ENCODE measurements around the gene ZNF367.
A peak's percentile ranks its signal among the peaks of the same experiment; 100 is the strongest.
"Not testable (repeated sequence)": the region's sequence is repeated elsewhere in the genome, so short reads cannot be mapped to it uniquely, and the experiment has no call there.

The ZNF367 gene

GRCh38 chr9:96360523-96360922 lies 57.6 kb downstream of the ZNF367 start:
- not testable (repeated sequence) for DNase-seq

- DNase-seq: no peak
Measured at GRCh38 chr9:96350866-96351265, 67.3 kb downstream of the ZNF367 start.

GRCh38 chr9:96348261-96348660 lies 69.9 kb downstream of the ZNF367 start:
- no peak for DNase-seq

- DNase-seq: no peak
Measured at GRCh38 chr9:96345551-96345950, 72.6 kb downstream of the ZNF367 start.

GRCh38 chr9:96344458-96345180 lies 73.6 kb downstream of the ZNF367 start:
- DNase-seq: peak; percentile 13

- DNase-seq: no peak
Measured at GRCh38 chr9:96343515-96344360, 74.4 kb downstream of the ZNF367 start.

GRCh38 chr9:96342571-96343245 lies 75.5 kb downstream of the ZNF367 start:
- no peak for DNase-seq

GRCh38 chr9:96340707-96341106 lies 77.5 kb downstream of the ZNF367 start:
- DNase-seq: no peak

- no peak for DNase-seq
Measured at GRCh38 chr9:96338299-96338698, 79.9 kb downstream of the ZNF367 start.

Data from NCI-H2227 treated with DMSO at 0.1 percent for 48 hours (cell line).